GM13977 (cell line): ENCODE measurements around the gene EZH1.

ENCODE experiments used
- DNase-seq: peaks from one replicate; pipeline ENCODE4 v3.0.0; 2012; ENCODE audit warnings: low spot score
- in situ Hi-C: fragments of 300-500 bp; cut with MboI; formaldehyde crosslinking; loops from one replicate; pipeline ENCODE4 v1.12.0; 2022; ENCODE audit warnings: low sequenced_read_pairs, low pct_unique_long_range_greater_than_20kb, mixed read lengths, inconsistent platforms; ENCODE audit not compliant: unreplicated experiment
- TF ChIP-seq, protein P1 (sequence below): IDR thresholded peaks from 2 replicates; pipeline ENCODE4 v1.5.1; 2012; ENCODE audit warnings: mild to moderate bottlenecking, control low read depth; ENCODE audit not compliant: insufficient read depth; ENCODE audit errors: extremely low read depth, missing control alignments

EZH1 gene

DNA sequence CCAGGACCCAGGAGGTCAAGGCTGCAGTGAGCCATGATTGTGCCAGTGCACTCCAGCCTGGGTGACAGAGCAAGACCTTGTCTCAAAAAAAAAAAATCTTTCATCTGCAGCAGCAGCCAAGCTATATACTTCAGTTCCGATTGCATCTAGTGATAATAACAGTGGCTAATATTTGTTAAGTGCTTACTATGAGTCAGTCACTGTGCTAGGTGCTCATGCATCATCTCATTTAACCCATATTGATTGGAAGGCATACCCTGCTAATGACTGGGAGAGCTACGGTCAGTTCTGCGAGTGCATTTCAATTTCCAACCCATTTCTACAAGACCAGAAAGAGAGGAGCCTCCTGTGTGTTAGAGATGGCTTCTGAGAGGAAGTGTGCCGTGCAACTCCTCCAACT is 93.4 kb downstream of the EZH1 start:
- no peak for DNase-seq
- TF ChIP-seq, protein P1, sequence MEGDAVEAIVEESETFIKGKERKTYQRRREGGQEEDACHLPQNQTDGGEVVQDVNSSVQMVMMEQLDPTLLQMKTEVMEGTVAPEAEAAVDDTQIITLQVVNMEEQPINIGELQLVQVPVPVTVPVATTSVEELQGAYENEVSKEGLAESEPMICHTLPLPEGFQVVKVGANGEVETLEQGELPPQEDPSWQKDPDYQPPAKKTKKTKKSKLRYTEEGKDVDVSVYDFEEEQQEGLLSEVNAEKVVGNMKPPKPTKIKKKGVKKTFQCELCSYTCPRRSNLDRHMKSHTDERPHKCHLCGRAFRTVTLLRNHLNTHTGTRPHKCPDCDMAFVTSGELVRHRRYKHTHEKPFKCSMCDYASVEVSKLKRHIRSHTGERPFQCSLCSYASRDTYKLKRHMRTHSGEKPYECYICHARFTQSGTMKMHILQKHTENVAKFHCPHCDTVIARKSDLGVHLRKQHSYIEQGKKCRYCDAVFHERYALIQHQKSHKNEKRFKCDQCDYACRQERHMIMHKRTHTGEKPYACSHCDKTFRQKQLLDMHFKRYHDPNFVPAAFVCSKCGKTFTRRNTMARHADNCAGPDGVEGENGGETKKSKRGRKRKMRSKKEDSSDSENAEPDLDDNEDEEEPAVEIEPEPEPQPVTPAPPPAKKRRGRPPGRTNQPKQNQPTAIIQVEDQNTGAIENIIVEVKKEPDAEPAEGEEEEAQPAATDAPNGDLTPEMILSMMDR: no peak
- in situ Hi-C loops: no loop called here
